Left lung (tissue), 10 donors: ENCODE results near the gene ADAM15. TPM values are rescaled to one million over a fixed set of nuclear protein-coding genes. Genes with fewer than 3 reads are reported as not detected.
A peak's percentile ranks its signal among the peaks of the same experiment; 100 is the strongest.

ENCODE experiments used
- ATAC-seq: fragments of 200-7000 bp; cut with Tn5 transposase; one replicate; pipeline ENCODE4 v1.9.1; 2020; ENCODE audit warnings: moderate library complexity
- DNase-seq, 4 donors: peaks; one replicate each; pipeline ENCODE4 v3.0.0-alpha.2; 2013 to 2020
- H3K27ac ChIP-seq, 2 donors: fragments of 200-600 bp; sonication (generic) in 1 of 2; one replicate each; pipeline versions ENCODE4 v1.5.0 to v1.8.0; 2020 to 2021
- H3K27me3 ChIP-seq, 2 donors: fragments of 200-600 bp; sonication (generic) in 1 of 2; one replicate each; pipeline versions ENCODE4 v1.5.0 to v1.8.0; 2020 to 2021
- H3K36me3 ChIP-seq, 2 donors: fragments of 200-600 bp; sonication (generic) in 1 of 2; one replicate each; pipeline versions ENCODE4 v1.5.0 to v1.8.0; 2020 to 2021
- H3K4me1 ChIP-seq, 2 donors: fragments of 200-600 bp; one replicate each; pipeline ENCODE4 v1.8.0; 2021
- H3K4me3 ChIP-seq, 2 donors: fragments of 200-600 bp; sonication (generic) in 1 of 2; one replicate each; pipeline versions ENCODE4 v1.5.0 to v1.8.0; 2020 to 2021; ENCODE audit warnings: mild to moderate bottlenecking in 1 of 2
- H3K9me3 ChIP-seq, 2 donors: fragments of 200-600 bp; sonication (generic) in 1 of 2; one replicate each; pipeline versions ENCODE4 v1.5.0 to v1.8.0; 2020 to 2021
- CTCF ChIP-seq, 2 donors: fragments of 200-600 bp; sonication (generic) in 1 of 2; IDR thresholded peaks; one replicate each; pipeline versions ENCODE4 v1.5.0 to v1.8.0; 2021; ENCODE audit warnings: antibody characterized with exemption in 2 of 2
- intact Hi-C, 2 donors: fragments of 100-400 bp; cut with DNase I; formaldehyde crosslinking; loops; one replicate each; pipeline versions ENCODE4 v1.11.2 to v1.14.2; 2022
- polyA plus RNA-seq, 6 donors: library from polyadenylated mRNA; unstranded; fragments of 120-200 nt; gene quantifications; one replicate each; pipeline ENCODE4 v1.2.1, GENCODE V29; 2013; ENCODE audit not compliant: insufficient read length in 6 of 6
- total RNA-seq, 2 donors: library from RNA; stranded (reverse); fragmentation: NEBNext Ultra II Directional; extraction: Animal tissue kit (Norgen Biotek cat#: 25700); gene quantifications; one replicate each; pipeline ENCODE4 v1.2.1, GENCODE V29; 2021
- donor health status: DM: no; HTN: yes; CAD: no.
- donor health status: DM: no; HTN: no; CAD: no.

Gene ADAM15
- total and polyA plus RNA-seq, 8 donors = 54.4 to 172 (median 78.2) TPM

- no peak for TF ChIP-seq CTCF (IDR thresholded peaks at IDR 0.05)
- no peaks in the 10 kb centered on the region for H3K27me3 ChIP-seq
- H3K4me1 ChIP-seq = peaks cover 0 to 27% of the 10 kb centered on the region in 2 donors
- peak overlapping the region; percentile 36 to 51 for H3K27ac ChIP-seq
- H3K9me3 ChIP-seq = no peaks in the 10 kb centered on the region
- ATAC-seq = peak; percentile 64
- intact Hi-C loops = no loop called here
- H3K36me3 ChIP-seq = no peaks in the 10 kb centered on the region
- no peak overlapping the region for H3K4me3 ChIP-seq
- DNase-seq = peak in 1 of 4 donors; percentile 1
Observed at GRCh38 chr1:155104605-155105534, 53.8 kb downstream of the ADAM15 start.

DNA sequence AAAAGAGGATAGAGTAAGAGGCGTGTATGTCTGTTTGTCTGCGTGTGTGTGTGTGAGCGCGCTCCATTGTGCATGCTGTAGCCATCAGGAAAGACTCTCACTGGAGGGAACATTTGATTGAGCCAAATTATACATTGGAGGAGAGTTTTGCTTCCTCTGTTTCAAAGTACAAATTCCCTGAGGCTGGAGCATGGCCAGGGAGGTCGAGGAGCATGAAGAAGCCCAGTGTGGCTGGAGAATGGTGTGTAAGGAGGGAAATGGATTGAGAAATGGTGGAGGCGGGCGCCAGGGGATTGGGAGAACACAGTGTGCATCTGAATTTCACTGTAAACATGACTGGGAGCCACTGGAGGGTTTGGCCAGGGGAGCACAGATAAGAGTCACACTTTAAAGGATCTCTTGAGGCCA, 54.5 kb downstream of the ADAM15 start:
- Histone ChIP-seq H3K4me3 (no peak overlapping the region), H3K9me3 (no peaks in the 10 kb centered on the region), H3K27ac (peak overlapping the region; percentile 36 to 51), H3K4me1 (peaks cover 0 to 27% of the 10 kb centered on the region in 2 donors), H3K36me3 (no peaks in the 10 kb centered on the region), H3K27me3 (no peaks in the 10 kb centered on the region)
- intact Hi-C loops = no loop called here
- TF ChIP-seq CTCF (IDR thresholded peaks at IDR 0.05) = no peak
- DNase-seq (peak in 2 of 4 donors; percentile 60 to 78), ATAC-seq (peak; percentile 85)

DNA sequence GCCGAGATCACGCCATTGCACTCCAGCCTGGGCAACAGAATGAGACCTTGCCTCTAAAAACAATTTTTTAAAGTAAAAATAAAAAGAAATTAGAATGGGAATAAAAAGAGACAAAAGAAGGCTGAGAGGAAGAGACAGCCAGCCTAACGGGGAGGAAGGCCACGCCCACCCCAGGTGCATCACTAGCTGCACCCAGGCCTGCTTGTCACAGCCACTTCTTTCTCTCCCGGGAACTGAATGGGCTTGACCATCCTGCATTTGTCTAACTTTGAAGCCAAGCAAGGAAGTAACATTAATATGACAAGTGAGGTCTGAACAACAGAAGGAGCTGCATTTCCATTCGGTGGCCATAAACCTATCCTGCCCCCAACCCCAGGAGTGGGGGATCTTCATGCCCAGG, 55.7 kb downstream of the ADAM15 start:
- ATAC-seq = no peak
- no peak for TF ChIP-seq CTCF (IDR thresholded peaks at IDR 0.05)
- no peaks in the 10 kb centered on the region for H3K36me3 ChIP-seq
- H3K27ac ChIP-seq = no peak overlapping the region
- H3K4me1 ChIP-seq = peaks cover 0 to 20% of the 10 kb centered on the region in 2 donors
- no peaks in the 10 kb centered on the region for H3K9me3 ChIP-seq
- intact Hi-C loops = no loop called here
- H3K4me3 ChIP-seq = no peak overlapping the region
- no peak for DNase-seq
- H3K27me3 ChIP-seq = no peaks in the 10 kb centered on the region

DNA sequence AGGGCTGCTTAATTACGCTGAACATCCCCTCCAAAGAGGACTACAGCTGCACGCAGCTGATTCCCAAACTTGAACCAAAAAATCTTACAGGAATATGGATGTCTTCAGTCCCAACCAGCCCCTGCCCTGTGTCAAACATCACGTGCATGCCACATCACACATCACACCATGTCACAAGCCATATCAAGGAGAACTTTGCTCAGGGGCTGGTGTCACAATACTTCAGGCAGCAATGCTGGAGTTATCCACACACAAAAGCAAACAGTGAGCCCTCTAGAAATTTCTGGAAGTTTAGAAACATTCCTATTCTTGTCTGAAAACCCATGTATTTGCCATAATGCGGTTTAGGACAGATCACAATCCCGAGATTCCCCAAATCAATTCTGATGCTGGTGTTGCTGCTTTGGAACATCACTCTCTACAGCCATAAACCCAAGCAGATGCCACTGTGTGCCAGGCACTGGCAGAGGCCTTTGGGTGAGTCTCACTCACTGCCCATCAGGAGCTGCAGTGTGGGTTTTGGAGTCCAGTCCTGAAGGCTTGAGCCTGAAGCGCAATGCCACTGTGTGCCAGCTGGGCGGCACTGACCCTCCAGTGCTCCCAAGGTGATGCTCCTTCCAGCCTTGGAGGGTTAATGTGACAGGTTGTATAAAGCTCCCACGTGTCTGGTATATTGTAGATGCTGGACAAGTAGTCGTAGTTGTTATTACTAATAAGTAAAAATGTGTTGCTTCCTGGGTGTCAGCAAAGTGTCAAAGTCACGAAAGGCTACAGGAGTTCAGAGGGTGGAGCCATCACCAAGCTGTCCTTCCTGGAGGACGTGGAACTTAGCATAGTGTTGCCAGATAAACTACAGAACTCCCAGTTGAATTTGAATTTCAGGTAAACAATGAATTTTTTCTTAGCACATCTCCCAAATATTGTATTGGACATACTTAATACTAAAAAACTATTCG, 56.5 kb downstream of the ADAM15 start:
- no peaks in the 10 kb centered on the region for H3K27me3 ChIP-seq
- peaks cover 0 to 13% of the 10 kb centered on the region in 2 donors for H3K4me1 ChIP-seq
- no peak overlapping the region for H3K4me3 ChIP-seq
- intact Hi-C loops = no loop called here
- no peak for TF ChIP-seq CTCF (IDR thresholded peaks at IDR 0.05)
- H3K9me3 ChIP-seq = no peaks in the 10 kb centered on the region
- DNase-seq (no peak), ATAC-seq (no peak)
- H3K36me3 ChIP-seq = no peaks in the 10 kb centered on the region
- no peak overlapping the region for H3K27ac ChIP-seq
